GM21515 (cell line): ENCODE measurements around the gene ELAVL4.
"Not testable (repeated sequence)": the region's sequence is repeated elsewhere in the genome, so short reads cannot be mapped to it uniquely, and the experiment has no call there.

Experiments
- ATAC-seq: cut with Tn5 transposase; IDR thresholded peaks from one replicate; pipeline ENCODE4 v1.9.1; 2021; ENCODE audit not compliant: unreplicated experiment

The ELAVL4 gene

GRCh38 chr1:50123071-50123470 is 14.4 kb downstream of the ELAVL4 start:
- ATAC-seq: no peak

- ATAC-seq: no peak
These were observed 18.4 kb downstream of the ELAVL4 start for GRCh38 chr1:50126927-50127715.

DNA sequence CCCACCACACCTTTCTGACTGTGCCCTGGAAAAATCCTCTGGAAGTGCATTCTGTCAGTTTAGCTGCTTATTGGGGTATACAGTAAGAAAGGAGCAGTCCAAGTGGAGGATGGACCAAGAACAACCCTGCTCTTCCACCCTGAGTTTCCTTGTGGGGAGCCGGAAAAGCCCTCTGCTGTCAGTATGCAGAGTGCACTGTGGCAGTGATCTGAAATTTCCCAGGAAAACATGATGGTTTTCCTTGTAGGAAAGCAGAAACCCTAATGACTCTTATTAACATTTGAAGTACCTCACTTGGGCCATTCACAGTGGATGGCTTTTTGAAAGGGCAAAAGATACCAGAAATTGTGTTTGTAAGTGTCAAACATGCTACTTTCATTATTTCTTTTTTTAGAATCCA is 20.5 kb downstream of the ELAVL4 start:
- no peak for ATAC-seq

GRCh38 chr1:50132347-50132894 is 23.7 kb downstream of the ELAVL4 start:
- no peak for ATAC-seq

- ATAC-seq: no peak
These were observed 27.0 kb downstream of the ELAVL4 start for GRCh38 chr1:50135716-50136115.

DNA sequence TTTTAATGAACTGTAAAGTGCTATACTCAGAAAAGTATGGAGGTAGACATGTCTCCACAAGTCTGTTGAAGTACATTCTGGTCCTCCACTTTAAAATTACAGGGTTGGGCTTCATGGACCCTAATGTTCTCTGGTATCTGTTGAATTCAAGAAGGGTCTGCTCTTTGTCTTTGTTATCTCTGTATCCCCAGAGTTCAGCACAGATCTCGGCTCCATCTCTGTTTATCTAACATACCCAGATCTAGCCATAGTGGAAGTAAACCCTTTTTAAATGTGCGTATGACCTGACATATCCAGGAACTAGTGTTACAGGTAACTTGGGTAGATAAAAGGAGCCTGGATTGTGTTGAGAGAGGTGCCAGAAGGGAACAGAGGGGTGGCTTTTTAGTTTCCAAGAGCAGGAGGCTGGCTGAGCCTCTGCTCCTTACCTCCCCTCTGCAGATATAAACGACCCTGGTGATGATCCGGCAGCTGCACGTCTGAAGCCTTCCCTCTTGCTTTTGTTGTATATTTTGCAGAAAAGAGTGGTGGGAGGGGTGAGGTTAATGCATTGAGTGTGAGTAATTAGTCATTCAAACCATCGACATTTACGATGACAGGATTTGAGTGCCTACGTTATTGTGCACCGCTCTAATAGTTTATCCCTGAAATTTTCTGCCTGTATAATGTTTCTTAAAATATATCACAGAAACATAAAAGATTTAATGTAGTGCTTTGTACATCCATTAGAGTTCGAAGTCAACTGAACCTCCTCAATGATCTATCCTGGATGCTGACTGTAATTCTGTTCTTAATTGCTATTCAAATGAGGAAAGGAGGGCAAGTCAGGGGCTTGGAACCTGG is 30.8 kb downstream of the ELAVL4 start:
- no peak for ATAC-seq

DNA sequence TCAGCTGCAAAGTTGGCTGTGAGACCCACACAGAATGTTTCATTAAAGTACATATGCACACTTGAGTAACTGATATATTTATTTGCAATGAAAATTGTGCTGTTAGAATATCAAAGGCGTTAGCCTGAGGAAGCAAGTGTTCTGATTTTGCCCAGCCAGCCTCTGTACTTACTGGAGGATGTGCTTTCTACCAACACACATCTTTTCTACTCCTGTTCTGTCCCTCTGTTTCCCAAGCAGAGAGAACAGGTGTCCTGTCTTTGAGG is 31.4 kb downstream of the ELAVL4 start:
- ATAC-seq: no peak

GRCh38 chr1:50147191-50147850 is 38.6 kb downstream of the ELAVL4 start:
- no peak for ATAC-seq

DNA sequence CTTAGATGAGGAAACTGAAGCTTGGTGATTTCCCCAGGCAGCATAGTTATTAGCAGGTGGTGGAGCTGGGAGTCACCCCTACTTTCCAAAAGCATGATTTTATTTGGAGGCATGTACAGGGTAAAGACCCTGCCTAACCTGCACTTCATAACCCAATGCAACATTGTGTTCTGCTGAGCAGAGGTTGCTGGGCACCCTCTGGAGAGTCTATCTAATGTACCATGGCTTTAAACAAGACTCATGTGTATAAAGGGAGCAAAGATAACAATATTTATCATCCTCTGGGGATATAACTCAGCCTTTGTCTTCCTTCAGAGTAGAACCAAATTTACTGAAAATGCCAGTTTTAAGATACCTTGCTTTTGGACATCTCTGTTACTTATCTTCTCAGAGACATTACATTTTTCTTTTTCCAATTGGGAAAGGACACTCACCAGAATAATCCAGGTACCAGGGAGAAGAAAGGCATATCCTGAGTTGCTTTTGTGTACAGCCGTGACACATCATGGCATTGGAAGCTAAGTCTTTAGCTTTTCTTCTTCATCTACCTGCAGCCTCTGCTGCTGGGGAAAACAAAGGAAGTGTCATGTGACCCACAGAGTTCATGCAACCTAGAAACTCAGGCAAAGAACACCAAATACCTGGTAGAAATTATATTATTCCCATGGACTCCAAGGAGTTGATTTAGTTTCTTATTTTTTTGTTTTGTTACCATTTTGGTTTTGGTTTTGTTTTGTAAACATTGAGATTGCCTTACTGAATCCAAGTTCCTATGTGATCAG is 39.6 kb downstream of the ELAVL4 start:
- ATAC-seq: no peak

DNA sequence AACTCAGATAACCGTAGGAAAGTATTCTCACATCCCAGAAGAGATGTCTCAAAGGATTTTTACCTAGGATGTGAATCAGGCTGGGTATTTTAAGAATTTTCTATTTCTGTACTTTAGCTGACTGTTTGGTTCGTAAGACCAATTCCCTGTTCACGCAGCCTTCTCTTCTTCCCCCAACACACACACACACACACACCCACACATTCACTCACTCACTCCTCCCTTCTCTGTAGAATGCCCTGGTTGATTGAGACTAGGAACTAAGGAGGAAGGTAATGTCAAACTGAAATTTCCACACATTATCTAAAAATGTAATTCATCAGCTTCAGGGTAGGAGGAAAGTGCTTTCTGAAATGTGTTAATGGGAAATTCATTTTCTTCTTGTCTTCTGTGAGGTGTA is 43.5 kb downstream of the ELAVL4 start:
- ATAC-seq: no peak

DNA sequence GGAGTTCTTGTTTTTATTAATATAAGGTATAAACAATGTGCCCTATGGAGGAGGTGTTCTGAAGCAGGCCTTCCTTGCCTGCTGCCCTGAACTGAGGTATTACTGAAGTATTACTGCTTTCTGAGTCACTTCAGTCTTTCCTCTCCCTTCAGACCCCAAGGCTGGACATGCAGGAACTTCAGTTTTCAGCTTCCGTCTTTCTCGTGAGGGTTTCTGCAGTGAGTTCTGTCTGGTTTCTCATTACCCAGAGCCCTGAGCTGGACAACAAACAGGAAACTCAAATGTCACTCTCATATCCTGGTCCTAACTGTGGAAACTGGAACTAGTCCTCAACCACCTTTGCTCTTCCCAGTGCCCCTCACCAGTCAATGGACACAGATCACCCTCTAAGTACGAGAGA is 46.8 kb downstream of the ELAVL4 start:
- no peak for ATAC-seq

DNA sequence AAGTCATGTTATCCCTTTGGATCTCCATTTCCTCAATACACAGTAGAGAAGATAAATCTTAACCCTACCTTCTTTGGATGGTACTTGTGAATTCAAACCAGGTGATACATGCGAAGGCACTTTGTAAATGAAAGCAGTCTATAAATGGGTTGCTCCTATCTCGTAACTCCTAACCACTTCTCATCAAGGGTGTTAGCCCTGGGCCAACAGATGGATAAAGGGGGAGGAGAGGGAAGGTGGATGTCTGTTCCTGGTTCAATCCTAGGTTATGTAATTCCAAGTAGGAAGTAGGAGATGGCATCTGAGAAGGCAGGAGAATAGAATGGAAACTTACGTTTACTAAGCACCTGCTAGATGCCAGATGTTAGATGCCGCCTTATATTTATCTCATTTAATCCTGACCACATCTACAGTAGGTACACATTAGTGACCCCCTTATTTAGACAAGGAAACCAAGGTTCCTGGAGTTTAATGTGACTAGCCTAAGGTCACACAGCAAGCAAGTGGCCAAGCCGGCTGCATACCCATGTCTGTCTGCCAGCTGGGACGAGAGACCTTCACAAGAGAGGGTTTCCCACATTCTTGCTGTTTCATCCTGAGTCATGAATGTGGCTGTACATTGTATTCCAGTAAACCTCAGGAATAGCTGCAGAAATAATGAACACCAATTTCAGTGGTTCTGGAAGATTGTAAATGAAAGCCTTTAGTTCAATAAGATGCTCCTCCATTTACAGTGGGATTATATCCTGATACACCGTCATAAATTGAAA is 47.7 kb downstream of the ELAVL4 start:
- no peak for ATAC-seq

- no peak for ATAC-seq
These were observed 48.7 kb downstream of the ELAVL4 start for GRCh38 chr1:50157306-50157941.

DNA sequence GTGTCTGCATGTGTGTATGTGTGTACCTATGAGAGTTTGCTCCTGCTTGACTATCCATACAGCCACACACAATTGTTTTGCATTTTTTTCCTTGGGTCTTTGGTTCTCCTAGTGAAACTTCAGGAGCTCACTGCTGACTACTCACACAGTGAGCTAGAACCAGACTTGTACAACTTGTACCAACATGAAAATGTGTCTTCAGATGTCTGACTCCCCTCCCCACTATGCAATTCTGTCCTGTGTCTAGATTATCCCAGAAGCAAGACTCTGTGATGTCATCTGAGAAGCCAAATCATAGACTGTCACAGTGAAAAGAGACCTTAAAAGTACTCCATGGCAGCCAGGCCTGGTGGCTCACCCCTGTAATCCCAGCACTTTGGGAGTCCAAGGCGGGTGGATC is 49.7 kb downstream of the ELAVL4 start:
- no peak for ATAC-seq

DNA sequence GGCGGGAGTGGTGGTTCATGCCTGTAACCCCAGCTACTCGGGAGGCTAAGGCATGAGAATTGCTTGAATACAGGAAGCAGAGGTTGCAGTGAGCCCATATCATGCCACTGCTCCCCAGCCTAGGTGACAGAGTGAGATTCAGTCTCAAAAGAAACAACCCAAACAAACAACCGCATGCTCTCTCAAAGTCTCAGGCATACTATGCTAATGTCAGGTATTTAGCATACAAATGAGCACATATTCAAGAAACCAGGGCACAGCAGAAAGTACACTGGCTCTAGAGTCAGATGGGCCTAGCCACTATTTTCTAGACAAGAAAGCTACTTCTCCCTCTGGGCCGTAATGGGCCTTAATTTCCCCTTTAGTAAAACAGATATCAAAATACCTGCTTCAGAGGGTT is 55.0 kb downstream of the ELAVL4 start:
- ATAC-seq: no peak

DNA sequence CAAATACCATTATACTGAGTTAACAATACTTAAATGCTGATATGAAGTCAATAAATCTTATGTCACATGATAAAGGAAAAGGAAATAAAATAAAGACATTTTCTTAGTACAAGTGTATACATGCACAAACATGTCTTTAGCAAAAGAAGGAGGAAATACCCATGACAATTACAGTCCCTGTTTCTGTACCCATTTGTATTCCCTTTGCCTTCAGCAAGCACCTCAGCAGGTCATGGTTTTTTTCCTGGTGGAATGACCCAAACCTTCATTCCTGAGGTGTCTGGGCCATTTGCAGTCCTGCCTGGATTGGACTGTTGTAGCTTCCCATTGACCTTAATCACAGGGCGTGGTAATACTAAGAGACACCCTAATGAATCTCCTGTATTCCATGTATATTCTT is 57.6 kb downstream of the ELAVL4 start:
- ATAC-seq: not testable (repeated sequence)

- no peak for ATAC-seq
These were observed 63.6 kb downstream of the ELAVL4 start for GRCh38 chr1:50172299-50172698.

DNA sequence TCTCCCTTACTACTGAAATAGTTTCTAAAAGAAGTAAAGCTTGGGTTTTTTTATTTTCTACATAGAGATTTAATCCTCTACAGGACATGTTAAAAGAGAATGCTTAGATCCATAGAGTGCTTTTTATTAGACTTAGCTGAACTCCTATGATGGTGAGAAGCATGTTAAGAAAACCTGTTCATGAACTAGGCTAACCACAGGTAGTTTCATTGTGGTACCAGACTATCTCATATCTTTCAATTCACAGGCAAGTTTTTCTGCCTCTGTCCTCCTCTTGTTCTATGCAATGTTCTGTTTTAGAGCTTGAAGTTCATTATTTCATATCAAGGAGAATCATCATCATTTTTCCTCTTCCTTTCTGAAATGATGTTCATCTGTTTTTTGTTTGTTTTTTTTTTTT is 65.4 kb downstream of the ELAVL4 start:
- ATAC-seq: no peak

DNA sequence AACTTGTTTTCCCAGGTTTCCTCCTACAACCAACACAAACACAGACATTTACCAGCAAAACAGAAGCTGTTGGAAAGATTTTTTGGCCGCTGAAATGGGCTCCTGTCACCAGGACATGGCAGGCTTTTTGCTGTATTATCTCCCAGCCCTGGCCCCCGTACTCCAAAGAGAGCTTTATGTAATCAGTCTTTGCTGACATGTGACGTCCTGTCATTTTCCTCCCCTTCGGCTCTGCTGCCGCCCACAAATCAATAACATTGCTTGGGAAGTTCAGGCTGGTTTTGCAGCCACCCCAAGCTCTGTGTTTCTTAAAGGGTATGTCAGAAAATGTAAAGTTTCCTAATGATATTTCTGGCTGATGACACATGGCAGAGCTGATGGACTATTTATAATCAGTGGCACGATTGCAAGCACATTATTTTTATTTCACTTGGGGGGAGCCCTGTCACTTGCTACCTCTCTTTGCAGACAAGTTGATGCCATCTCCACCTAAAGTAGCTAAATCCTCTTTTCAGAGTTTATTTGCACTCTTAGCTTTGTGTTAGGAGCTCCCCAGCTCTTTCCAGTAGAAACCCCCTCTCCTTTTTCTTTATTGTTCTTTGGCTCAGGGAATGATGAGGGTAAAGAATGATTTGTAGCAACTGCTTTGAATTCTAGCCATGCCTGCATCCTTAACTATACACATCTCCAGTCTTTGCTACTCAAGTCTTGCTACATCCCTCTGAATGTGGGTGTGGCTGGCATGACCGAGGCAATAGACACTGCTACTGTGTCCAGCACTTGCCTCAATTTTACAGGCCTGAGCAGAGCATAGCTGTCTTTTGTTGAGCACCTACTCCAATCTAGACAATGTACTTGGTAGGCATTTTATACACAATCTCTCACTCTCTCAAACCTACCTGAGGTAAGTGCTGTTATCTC is 67.3 kb downstream of the ELAVL4 start:
- ATAC-seq: no peak
